K562 (cell line): ENCODE data around the gene KIF5A. TPM values are rescaled to one million over a fixed set of nuclear protein-coding genes. Genes with fewer than 3 reads are reported as not detected.

Experiments
- ATAC-seq: fragments of 200-7000 bp; cut with Tn5 transposase; 3 replicates; pipeline ENCODE4 v1.9.1; 2020; ENCODE audit warnings: moderate library complexity
- BruUV-seq: library from RNA; stranded (reverse); fragments of 400-500 nt; replicated peaks from 2 replicates; lab custom pipeline; 2021; lab: Mats Ljungman, UMichigan
- CTCF ChIA-PET: fragments of 300-600 bp; formaldehyde crosslinking; extraction: SDS; loops from one replicate; lab custom pipeline; 2021; ENCODE audit warnings: low intra/inter-chr PET ratio; lab: Yijun Ruan, JAX
- POLR2A ChIA-PET: fragments of 300-600, 350-650 bp; sonication (Branson Sonifier 250); formaldehyde crosslinking; extraction: SDS; loops from one replicate; lab custom pipeline; 2021; ENCODE audit warnings: antibody characterized with exemption, inconsistent platforms; lab: Yijun Ruan, JAX
- DNase-seq, 4 experiments: peaks; one replicate each; pipeline versions ENCODE4 v3.0.0 to v3.0.0-alpha.2; 2011 to 2018; ENCODE audit warnings: low spot score in 3 of 4, mixed read lengths in 3 of 4; ENCODE audit errors: extremely low read depth in 1 of 4
- FAIRE-seq: peaks from 2 replicates; lab custom pipeline; 2011; peaks lifted over from hg19 to GRCh38; lab: Jason Lieb, UNC
- H2AFZ ChIP-seq: 2 replicates; pipeline ENCODE4 v1.6.0; 2011; ENCODE audit warnings: low read depth, low read length, control low read depth, inconsistent platforms
- H3K27ac ChIP-seq: fragments of 200-600 bp; 3 replicates; pipeline ENCODE4 v1.8.0; 2011; ENCODE audit warnings: low read depth, mild to moderate bottlenecking, control low read depth, inconsistent platforms, low read length, moderate library complexity, mixed read lengths; ENCODE audit errors: extremely low read depth
- H3K27me3 ChIP-seq, 2 experiments: fragments of 300-600 bp in 1 of 2; 2 replicates in 1 of 2; 3 replicates in 1 of 2; pipeline versions ENCODE4 v1.6.0 to v1.8.0; 2011; ENCODE audit warnings: inconsistent platforms in 2 of 2, low read length in 2 of 2, mild to moderate bottlenecking in 1 of 2, mixed read lengths in 1 of 2, moderate library complexity in 1 of 2; ENCODE audit not compliant: control insufficient read depth in 2 of 2, insufficient read depth in 2 of 2
- H3K36me3 ChIP-seq: fragments of 300-600 bp; 3 replicates; pipeline ENCODE4 v1.8.0; 2011; ENCODE audit warnings: mild to moderate bottlenecking, low read length, inconsistent platforms; ENCODE audit not compliant: control insufficient read depth, insufficient read depth
- H3K4me1 ChIP-seq, 2 experiments: fragments of 200-600 bp in 1 of 2; replicated peaks in 1 of 2; 2 replicates in 1 of 2; 3 replicates in 1 of 2; pipeline versions ENCODE4 v1.5.1 to v1.8.0; 2011; ENCODE audit warnings: inconsistent platforms in 2 of 2, low read length in 2 of 2, mild to moderate bottlenecking in 1 of 2, mixed read lengths in 1 of 2, moderate library complexity in 1 of 2; ENCODE audit not compliant: control insufficient read depth in 2 of 2, insufficient read depth in 2 of 2
- H3K4me2 ChIP-seq: 2 replicates; pipeline ENCODE4 v1.6.1; 2011; ENCODE audit warnings: low read length, control low read depth, inconsistent platforms, mixed read lengths; ENCODE audit not compliant: insufficient read depth
- H3K4me3 ChIP-seq: fragments of 200-600 bp; sonication (generic), shearing (Covaris generic); 2 replicates; pipeline ENCODE4 v1.5.1; 2016; ENCODE audit warnings: control low read depth, inconsistent platforms
- H3K79me2 ChIP-seq: fragments of 200-600 bp; 3 replicates; pipeline ENCODE4 v1.8.0; 2011; ENCODE audit warnings: low read length, inconsistent platforms; ENCODE audit not compliant: control insufficient read depth, insufficient read depth
- H3K9ac ChIP-seq, 2 experiments: 2 replicates each; pipeline versions ENCODE4 v1.6.0 to v1.6.1; 2011; ENCODE audit warnings: low read depth in 2 of 2, low read length in 2 of 2, control low read depth in 1 of 2, inconsistent platforms in 1 of 2, mild to moderate bottlenecking in 1 of 2, mixed read lengths in 1 of 2; ENCODE audit not compliant: insufficient read depth in 1 of 2
- H3K9me1 ChIP-seq: one replicate; pipeline ENCODE4 v1.6.0; 2011; ENCODE audit warnings: inconsistent platforms, mild to moderate bottlenecking, low read length, moderate library complexity; ENCODE audit not compliant: control insufficient read depth, insufficient read depth
- H3K9me3 ChIP-seq: replicated peaks from 2 replicates; pipeline ENCODE4 v1.5.1; 2011; ENCODE audit warnings: low read depth, low read length, inconsistent platforms; ENCODE audit not compliant: control insufficient read depth, insufficient read depth
- H4K20me1 ChIP-seq: replicated peaks from 2 replicates; pipeline ENCODE4 v1.6.1; 2011; ENCODE audit warnings: low read length, inconsistent platforms, mixed read lengths; ENCODE audit not compliant: control insufficient read depth, insufficient read depth
- ARID1B ChIP-seq: fragments of 450-650 bp; IDR thresholded peaks from 2 replicates; pipeline ENCODE4 v1.6.1; 2016; ENCODE audit warnings: antibody characterized with exemption, mild to moderate bottlenecking, inconsistent platforms
- FOSL1 ChIP-seq: fragments of 200-800 bp; sonication (Bioruptor generic); conservative IDR thresholded peaks from 2 replicates; pipeline ENCODE4 v1.6.1; 2016; ENCODE audit warnings: missing genetic modification characterization, missing compliant biosample characterization
- HMG20B ChIP-seq: fragments of 250-450 bp; sonication (Bioruptor Pico); IDR thresholded peaks from 2 replicates; pipeline ENCODE4 v1.5.0; 2021; ENCODE audit warnings: mild to moderate bottlenecking
- KDM2B ChIP-seq: fragments of 250-450 bp; sonication (Bioruptor Pico); IDR thresholded peaks from 2 replicates; pipeline ENCODE4 v1.8.0; 2021; ENCODE audit warnings: mild to moderate bottlenecking, moderate library complexity
- MAFG ChIP-seq: fragments of 450-650 bp; conservative IDR thresholded peaks from 2 replicates; pipeline ENCODE4 v1.6.1; 2016; ENCODE audit warnings: missing genetic modification characterization, missing compliant biosample characterization
- NFIC ChIP-seq: fragments of 450-650 bp; IDR thresholded peaks from 2 replicates; pipeline ENCODE4 v1.6.1; 2017; ENCODE audit warnings: mild to moderate bottlenecking, inconsistent platforms
- NKRF ChIP-seq: fragments of 450-650 bp; IDR thresholded peaks from 2 replicates; pipeline ENCODE4 v1.6.1; 2016; ENCODE audit warnings: borderline replicate concordance
- RFX1 ChIP-seq: fragments of 450-650 bp; IDR thresholded peaks from 2 replicates; pipeline ENCODE4 v1.6.1; 2016; ENCODE audit warnings: mild to moderate bottlenecking, moderate library complexity
- SMAD4 ChIP-seq: fragments of 250-450 bp; sonication (Bioruptor Pico); conservative IDR thresholded peaks from 2 replicates; pipeline ENCODE4 v1.8.0; 2021; ENCODE audit warnings: inconsistent platforms, mild to moderate bottlenecking, moderate library complexity
- SMARCA4 ChIP-seq: fragments of 450-650 bp; IDR thresholded peaks from 2 replicates; pipeline ENCODE4 v1.6.1; 2016
- SP2 ChIP-seq: IDR thresholded peaks from 2 replicates; pipeline ENCODE4 v1.6.1; 2011; ENCODE audit warnings: mild to moderate bottlenecking, low read depth, low read length, moderate library complexity; ENCODE audit not compliant: poor library complexity, severe bottlenecking; ENCODE audit errors: extremely low read depth
- THAP12 ChIP-seq: fragments of 250-450 bp; sonication (Bioruptor Pico); IDR thresholded peaks from 2 replicates; pipeline ENCODE4 v1.9.0; 2021; ENCODE audit warnings: mild to moderate bottlenecking, inconsistent platforms
- ZNF175 ChIP-seq: fragments of 200-800 bp; sonication (Bioruptor generic); IDR thresholded peaks from 2 replicates; pipeline ENCODE4 v1.6.1; 2016; ENCODE audit warnings: low read depth, mild to moderate bottlenecking, missing genetic modification characterization, missing compliant biosample characterization
- ZNF507 ChIP-seq: conservative IDR thresholded peaks from 2 replicates; pipeline ENCODE4 v1.6.1; 2017; ENCODE audit warnings: missing genetic modification characterization, missing compliant biosample characterization
- ZSCAN29 ChIP-seq: fragments of 450-650 bp; IDR thresholded peaks from 2 replicates; pipeline ENCODE4 v1.6.1; 2017
- whole genome bisulfite sequencing: fragments of 100-300 bp; shearing (Covaris generic); methylation state at CpG from one replicate; pipeline ENCODE4 v1.1.6; 2016; ENCODE audit warnings: low coverage, mixed read lengths; ENCODE audit not compliant: insufficient coverage; ENCODE audit errors: missing lambda C conversion rate; 5-methylcytosine and 5-hydroxymethylcytosine counted together
- in situ Hi-C: fragments of 300-500 bp; cut with MboI; formaldehyde crosslinking; loops from 4 replicates; pipeline ENCODE4 v1.15.0; 2018; ENCODE audit warnings: inconsistent platforms, mixed read lengths
- intact Hi-C: fragments of 100-400 bp; cut with micrococcal nuclease; formaldehyde crosslinking; loops from 2 replicates; pipeline ENCODE4 v1.14.2; 2022
- polyA plus RNA-seq, 8 experiments: library from polyadenylated mRNA; depleted of rRNA in 4 of 8; stranded (reverse) in 5 of 8; unstranded in 3 of 8; fragments of >200 nt; fragmentation: Nextera tagmentation in 2 of 8; fragmentation: Illumina TruSeq in 1 of 8; extraction: Ambion mirVana in 2 of 8; extraction: Trizol in 1 of 8; gene quantifications; 2 replicates each; pipeline versions ENCODE4 v1.2.1 to v1.2.3, GENCODE V29; 2011 to 2014; ENCODE audit warnings: inconsistent platforms in 1 of 8, missing spikeins in 1 of 8
- total RNA-seq, 7 experiments: library from RNA; depleted of rRNA in 6 of 7; stranded (reverse); fragments of >200 nt in 6 of 7; fragmentation: Illumina TruSeq in 2 of 7; extraction: Trizol in 2 of 7; gene quantifications; 2 replicates each; pipeline versions ENCODE4 v1.2.1 to v1.2.3, GENCODE V29; 2011 to 2021; ENCODE audit warnings: low replicate concordance in 1 of 7

Gene KIF5A
- total and polyA plus RNA-seq, 9 of the 15 experiments (the other 6 are each of a cell fraction or from before 2014, with no cell fraction given) = 3.4 to 17.7 (median 8.0) TPM

- no peak for TF ChIP-seq KDM2B (CRISPR knock-in tag)
- peak; percentile 71 for TF ChIP-seq FOSL1 (tag)
Measured at GRCh38 chr12:57552835-57553313, 3.0 kb downstream of the KIF5A start (continued).

DNA sequence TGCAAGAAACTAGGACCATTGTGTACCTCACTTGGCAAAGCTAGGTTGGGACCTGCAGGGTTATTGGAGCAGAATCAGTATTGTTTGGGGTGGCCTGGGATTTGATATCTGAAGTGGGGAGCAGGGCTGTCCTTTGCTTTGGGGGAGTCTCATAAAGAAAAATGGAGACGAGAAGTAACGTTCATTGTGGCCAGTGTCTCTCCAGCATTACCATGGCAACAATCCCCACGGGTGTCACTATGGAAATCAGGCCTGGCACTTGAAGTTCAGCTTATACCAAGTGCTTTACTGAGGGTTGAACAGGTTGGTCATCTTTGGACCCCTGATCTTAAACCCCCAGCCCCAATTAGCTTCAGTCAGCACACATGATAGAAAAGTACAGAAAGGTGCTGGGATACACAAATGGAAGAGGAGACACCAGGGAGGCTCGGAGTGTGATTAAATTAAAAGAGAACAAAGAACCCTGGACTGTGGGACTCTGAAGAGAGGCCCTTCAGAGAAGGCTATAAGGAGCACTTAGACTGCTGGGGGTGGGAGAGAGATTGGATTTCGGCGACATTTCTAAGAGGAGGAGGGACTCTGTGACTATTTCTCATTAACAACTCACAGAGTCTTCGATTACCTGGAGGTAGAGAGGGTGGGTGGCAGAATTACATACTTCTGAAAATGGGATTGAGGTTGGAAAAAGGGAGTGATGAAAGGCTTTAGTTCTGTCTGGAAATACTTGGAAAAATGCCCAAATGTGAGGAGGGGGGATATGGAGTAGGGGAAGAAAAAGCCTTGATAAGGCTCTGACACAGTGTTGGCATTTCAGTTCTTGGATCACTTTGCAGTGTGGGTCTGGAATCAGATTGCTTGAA, 3.7 kb downstream of the KIF5A start:
- peak overlapping the region; percentile 78 for H2AFZ ChIP-seq
- H3K9me3 ChIP-seq = no peaks in the 10 kb centered on the region
- in situ Hi-C loops = no loop called here
- WGBS = 28% methylated on average over 7 of the region's 7 CpGs
- intact Hi-C loops = loop anchor here (2.0 kb wide), 1 partner anchor 15 kb away; no protein-coding TSS in a partner anchor
- peak overlapping the region; percentile 89 for H3K4me2 ChIP-seq
- H4K20me1 ChIP-seq = no peaks in the 10 kb centered on the region
- H3K9me1 ChIP-seq = no peaks in the 10 kb centered on the region
- peak overlapping the region; percentile 69; the same call in 1 of the 2 replicates for H3K4me3 ChIP-seq
- DNase-seq = peak in 1 of 4 experiments; percentile 26
- BruUV-seq = no TSS peak
- H3K79me2 ChIP-seq = peaks cover 59% of the 10 kb centered on the region
- peaks cover 51 to 61% of the 10 kb centered on the region in 2 experiments for H3K4me1 ChIP-seq
- CTCF ChIA-PET = interaction anchor here (0.6 kb wide), 1 partner anchor 22 kb away, joined by 3 read pairs; no protein-coding TSS in a partner anchor
- POLR2A ChIA-PET = interaction anchor here (0.5 to 4.2 kb wide), 14 partner anchors 8 to 370 kb away, joined by 3 to 38 read pairs (median 4); partner anchors contain the start of genes ARHGEF25 and DDIT3
- H3K27ac ChIP-seq = peak overlapping the region; percentile 90
- peaks cover 17% of the 10 kb centered on the region for H3K36me3 ChIP-seq
- no peak for FAIRE-seq
- H3K9ac ChIP-seq = peak overlapping the region; percentile 72 to 84; a peak in 3 of 4 replicates
- H3K27me3 ChIP-seq = no peaks in the 10 kb centered on the region
- ATAC-seq = no peak
- TF ChIP-seq RFX1 (peak; percentile 88), MAFG (tag) (no peak), ZNF175 (CRISPR knock-in tag) (0 out of 2 replicates have a peak, but pooled peaks have one; percentile 25), NKRF (0 out of 2 replicates have a peak, but pooled peaks have one; percentile 41), ZSCAN29 (0 out of 2 replicates have a peak, but pooled peaks have one; percentile 27), NFIC (peak; percentile 86), SMAD4 (CRISPR knock-in tag) (0 out of 2 replicates have a peak, but pooled peaks have one; percentile 20), ARID1B (peak; percentile 23; the same call in 1 of the 2 replicates), SMARCA4 (0 out of 2 replicates have a peak, but pooled peaks have one; percentile 40), THAP12 (CRISPR knock-in tag) (no peak), ZNF507 (no peak), HMG20B (CRISPR knock-in tag) (no peak), SP2 (no peak)
